ENCODE measurements around the gene AXL.
"Not testable (repeated sequence)": the region's sequence is repeated elsewhere in the genome, so short reads cannot be mapped to it uniquely, and the experiment has no call there.

AXL gene

DNA sequence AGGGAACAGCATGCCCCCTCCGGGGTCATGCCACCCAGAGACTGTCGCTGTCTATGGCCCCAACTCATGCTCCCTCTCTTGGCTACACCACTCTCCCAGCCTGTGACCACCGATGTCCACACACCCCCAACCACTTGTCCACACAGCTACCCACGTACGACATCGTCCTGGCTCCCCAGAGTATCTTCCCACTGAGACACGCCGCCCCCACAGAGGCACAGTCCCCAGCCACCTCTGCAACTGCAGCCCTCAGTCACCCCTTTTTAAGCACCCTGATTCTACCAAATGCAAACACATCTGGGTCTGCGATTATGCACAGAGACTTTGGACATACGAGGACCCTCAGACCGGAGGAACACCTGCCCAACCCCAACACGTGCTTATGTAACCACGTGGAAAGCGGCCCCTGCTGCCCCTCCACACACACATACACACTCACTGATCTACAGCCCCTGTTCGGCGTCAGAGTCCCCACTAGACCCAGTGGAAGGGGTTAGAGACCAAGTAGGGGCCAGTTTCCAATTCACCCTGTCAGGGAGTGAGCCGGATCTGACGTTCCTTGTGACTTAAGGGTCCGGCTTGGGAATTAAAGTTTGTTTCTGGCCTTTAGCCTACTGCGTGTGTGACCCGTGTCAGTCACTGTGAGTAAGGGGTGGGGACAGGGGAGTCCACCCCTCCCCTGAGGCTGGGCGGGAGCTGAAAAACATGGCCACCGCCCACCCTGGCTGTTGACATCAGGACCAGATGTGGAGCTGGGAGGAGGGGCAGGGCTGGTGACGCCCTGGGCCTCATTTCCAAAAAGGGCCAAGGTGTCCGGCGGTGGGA lies 11.9 kb upstream of the AXL start:
- DNase-seq (ENCODE audit: low read depth in 3 of 3): no peak

DNA sequence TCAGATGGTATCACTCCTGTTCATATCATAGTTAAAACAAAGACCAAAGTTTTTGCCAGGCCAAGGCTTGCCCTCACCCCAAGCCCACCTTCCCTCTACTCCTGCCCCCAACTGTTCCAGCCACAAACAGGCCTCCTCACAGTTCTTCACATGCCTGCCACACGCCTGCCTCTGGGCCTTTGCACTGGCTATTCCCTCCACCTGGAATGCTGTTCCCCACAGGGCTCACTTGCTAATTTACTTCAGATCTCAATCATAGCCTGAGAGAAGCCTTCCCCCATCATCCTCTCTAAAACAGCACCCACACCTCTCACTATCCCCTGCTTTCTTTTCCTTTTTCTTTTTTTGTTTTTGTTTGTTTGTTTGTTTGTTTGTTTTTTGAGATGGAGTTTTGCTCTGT lies 4.9 kb upstream of the AXL start:
- no peak for DNase-seq (ENCODE audit: low read depth in 3 of 3)

DNA sequence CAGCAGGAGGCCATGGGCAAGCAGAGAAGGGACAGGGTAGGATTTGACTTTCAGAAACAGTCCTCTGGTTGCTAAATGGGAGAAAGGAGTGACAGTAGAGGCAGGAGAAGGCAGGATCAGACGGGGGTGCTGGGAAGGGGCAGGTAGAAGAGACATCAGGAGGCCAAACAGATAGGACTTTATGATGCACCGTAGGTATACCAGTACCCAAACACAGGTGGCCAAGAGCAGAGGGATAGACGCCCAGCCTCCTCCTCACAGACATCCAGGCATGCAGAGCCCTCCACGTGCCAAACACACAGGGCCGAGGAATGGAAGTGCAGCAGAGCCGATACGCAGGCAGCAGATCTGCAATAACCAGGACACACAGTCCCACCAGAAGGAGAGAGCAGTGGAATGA lies 1.3 kb upstream of the AXL start:
- DNase-seq (ENCODE audit: low read depth in 3 of 3): no peak

DNA sequence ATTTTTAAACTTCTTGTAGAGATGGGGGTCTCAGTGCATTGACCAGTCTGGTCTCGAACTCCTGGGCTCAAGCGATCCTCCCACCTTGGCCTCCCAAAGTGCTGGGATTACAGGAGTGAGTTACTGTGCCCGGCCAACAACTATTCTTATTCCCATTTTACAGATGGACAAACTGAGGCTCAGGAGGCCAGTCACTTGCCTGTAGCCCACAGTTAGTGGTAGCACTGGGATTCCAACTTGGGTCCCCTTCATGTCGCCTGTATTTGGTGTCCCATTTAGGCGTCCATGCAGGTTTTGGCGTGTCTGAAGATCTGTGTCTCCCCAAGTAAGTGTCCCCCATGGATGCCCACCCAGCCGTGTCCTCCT lies 791 bp upstream of the AXL start:
- no peak for DNase-seq (ENCODE audit: low read depth in 3 of 3)

- no peak for DNase-seq (ENCODE audit: low read depth in 3 of 3)
Observed at GRCh38 chr19:41219924-41220567, 1.0 kb downstream of the AXL start.

- DNase-seq (ENCODE audit: low read depth in 3 of 3): no peak
Observed at GRCh38 chr19:41220811-41221210, 1.8 kb downstream of the AXL start.

DNA sequence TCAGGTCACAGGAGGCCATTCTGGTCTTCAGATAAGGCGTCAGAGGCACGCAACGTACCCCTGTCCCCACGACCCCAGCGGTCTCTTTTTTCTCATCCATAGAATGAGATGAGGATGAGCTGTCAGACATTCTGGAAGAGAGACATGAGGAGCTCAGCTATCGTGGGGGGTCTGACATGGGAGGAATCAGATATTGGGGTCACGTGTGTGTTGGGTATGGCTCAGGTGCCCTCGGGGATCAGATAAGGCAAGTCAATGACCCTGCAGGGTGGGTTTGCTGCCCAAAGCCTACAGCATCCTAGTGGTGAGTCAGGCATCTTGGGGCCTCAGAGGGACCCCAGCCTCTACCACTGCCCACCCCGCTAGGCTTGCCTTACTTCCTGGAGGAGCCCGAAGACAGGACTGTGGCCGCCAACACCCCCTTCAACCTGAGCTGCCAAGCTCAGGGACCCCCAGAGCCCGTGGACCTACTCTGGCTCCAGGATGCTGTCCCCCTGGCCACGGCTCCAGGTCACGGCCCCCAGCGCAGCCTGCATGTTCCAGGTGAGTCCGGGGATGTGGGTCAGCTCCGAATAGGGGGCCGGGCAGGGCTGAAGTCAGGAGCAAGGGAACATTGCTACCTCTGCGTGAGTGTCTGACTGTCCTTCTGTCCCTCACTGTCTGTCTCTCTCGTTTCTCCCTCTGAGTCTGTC lies 2.6 kb downstream of the AXL start:
- DNase-seq (ENCODE audit: low read depth in 3 of 3): no peak

DNA sequence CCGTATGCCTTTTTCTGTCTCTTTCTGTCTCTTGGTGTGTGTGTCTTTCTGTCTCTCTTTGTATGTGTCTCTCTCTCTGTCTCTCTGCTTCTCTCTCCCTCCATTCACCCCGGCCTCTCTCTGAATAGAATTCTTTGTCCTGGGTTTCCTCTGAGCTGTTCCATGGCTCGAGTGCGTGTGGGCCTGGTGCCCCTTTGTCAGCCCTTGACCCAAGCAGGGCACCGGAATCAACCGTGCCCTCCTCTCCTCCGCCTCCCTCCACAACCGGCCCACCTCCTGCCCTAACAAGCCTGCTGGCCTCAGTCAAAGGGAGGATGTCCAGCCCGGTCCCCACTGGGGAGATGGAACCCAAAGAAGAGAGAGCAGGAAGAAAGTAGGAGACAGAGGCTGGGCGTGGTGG lies 3.2 kb downstream of the AXL start:
- no peak for DNase-seq (ENCODE audit: low read depth in 3 of 3)

GRCh38 chr19:41223431-41224234 lies 4.6 kb downstream of the AXL start:
- no peak for DNase-seq (ENCODE audit: low read depth in 3 of 3)

- no peak for DNase-seq (ENCODE audit: low read depth in 3 of 3)
Observed at GRCh38 chr19:41224632-41225031, 5.6 kb downstream of the AXL start.

GRCh38 chr19:41225238-41226052 lies 6.4 kb downstream of the AXL start:
- peak in 2 of 3 experiments; percentile 26 to 32 for DNase-seq (ENCODE audit: low read depth in 3 of 3)

DNA sequence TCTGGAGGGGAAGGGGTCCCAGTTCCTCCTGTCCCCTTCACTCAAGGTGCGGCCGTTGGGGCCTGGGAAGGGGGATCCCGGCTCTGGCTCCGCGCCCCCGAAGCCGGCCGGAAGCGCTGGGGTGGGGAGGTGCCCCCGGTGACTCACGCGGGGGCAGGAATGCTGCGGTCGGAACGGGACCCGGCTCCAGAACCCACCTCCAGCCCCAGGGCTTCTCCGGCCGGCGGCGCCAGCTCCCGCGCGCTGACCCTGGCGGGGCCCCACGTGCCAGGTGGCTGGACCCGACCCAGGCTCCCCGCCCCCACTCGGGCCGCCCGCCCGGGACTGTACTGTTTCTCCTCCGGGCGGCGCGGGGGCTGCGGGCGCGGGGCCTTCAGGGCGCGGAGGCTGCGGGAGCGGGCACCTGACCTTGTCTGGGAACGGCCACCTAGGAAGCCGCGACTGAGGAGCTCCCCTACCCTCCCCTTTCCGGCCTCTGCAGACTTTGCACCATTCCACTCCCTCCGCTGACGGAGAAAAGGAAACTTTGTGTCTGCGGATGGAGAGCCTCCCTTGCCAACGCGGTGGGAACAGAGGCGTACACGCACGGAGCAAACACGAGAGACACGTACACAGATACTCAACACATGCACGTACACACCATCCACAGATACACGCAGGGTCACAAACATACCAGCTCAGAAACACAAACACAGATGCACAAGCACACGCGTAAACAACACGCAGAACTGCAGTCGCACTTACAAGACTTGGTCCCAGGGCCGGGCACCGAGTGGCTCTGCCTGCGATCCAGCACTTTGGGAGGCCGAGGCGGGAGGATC lies 7.2 kb downstream of the AXL start:
- DNase-seq (ENCODE audit: low read depth in 3 of 3): peak; percentile 13 to 26 (median 13)

- DNase-seq (ENCODE audit: low read depth in 3 of 3): no peak
Observed at GRCh38 chr19:41226874-41227390, 7.9 kb downstream of the AXL start.

DNA sequence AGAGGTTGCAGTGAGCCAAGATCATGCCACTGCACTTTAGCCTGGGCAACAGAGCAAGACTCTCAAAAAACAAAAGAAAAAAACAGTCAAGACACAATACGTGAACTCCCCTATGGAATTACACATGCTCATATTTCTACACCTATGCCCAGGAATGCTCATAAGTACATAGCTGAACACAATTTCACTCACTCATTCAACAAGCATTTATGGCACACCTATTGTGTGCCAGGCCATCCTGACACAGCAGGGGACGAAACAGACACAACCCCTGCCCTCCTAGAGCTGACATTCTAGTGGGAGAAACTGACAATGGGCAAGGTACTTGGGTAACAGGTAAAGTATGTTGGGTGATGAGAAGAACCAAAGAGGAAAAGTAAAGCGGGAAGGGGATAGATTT lies 9.5 kb downstream of the AXL start:
- no peak for DNase-seq (ENCODE audit: low read depth in 3 of 3)

GRCh38 chr19:41229338-41229737 lies 10.3 kb downstream of the AXL start:
- DNase-seq (ENCODE audit: low read depth in 3 of 3): not testable (repeated sequence)

DNA sequence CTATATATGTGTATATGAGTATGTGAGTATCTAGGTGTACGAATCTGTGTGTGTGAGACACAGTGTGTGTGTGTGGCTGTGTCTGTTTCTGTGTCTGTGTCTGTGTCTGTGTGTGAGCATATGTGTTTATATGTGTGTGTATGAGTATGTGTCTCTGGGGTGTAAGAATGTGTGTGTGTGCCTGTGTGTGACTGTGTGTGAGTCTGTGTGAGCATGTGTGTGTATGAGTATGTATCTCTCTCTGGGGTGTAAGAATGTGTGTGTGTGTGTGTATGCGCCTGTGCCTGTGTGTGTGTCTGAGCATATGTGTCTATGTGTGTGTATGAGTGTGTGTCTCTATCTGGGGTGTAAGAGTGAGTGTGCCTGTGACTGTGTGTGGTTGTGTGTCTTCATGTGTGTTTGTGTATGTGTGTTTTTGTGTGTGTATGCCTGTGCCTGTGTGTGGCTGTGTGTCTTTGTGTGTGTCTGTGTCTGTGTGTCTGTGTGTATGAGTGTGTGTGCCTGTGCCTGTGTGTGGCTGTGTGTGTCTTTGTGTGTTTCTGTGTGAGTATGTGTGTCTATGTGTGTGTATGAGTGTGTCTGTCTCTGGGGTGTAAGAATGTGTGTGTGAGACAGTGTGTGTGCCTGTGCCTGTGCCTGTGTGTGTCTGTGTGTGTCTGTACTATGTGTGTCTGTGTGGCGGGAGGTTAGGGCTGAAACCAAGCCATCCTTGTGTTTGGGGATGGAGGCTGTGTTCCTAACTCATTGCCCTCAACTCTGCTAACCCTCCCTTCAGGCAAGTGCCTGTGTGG lies 11.2 kb downstream of the AXL start:
- DNase-seq (ENCODE audit: low read depth in 3 of 3): no peak

- DNase-seq (ENCODE audit: low read depth in 3 of 3): no peak
Observed at GRCh38 chr19:41232686-41233085, 13.7 kb downstream of the AXL start.

GRCh38 chr19:41233748-41234240 lies 14.8 kb downstream of the AXL start:
- no peak for DNase-seq (ENCODE audit: low read depth in 3 of 3)
